ENCODE measurements around the gene PTCHD1. TPM values are rescaled to one million over a fixed set of nuclear protein-coding genes. Genes with fewer than 3 reads are reported as not detected.

Gene PTCHD1
- total RNA-seq, 1 experiment from 2014 or later: not detected

DNA sequence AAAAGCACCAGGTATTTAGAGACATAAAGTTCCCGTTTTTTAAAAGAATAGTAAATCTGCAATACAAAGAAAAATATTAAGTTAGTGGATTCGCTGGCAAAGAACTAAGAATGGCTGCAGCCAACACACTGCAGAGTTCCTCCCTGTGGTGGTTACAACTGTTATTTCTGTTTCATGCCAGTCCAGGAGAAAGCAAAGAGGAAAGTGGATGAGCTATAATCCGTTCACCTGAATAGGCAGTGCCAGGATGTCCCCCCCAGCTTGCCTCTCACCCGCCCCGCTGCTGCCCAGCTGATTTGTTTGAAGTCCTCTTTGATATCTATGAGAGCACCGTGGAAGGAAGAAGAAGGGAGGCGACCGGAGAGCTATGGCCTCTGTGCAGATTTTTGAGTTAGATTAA is 63.9 kb downstream of the PTCHD1 start:
- no peak for DNase-seq (ENCODE audit: low read depth)

DNA sequence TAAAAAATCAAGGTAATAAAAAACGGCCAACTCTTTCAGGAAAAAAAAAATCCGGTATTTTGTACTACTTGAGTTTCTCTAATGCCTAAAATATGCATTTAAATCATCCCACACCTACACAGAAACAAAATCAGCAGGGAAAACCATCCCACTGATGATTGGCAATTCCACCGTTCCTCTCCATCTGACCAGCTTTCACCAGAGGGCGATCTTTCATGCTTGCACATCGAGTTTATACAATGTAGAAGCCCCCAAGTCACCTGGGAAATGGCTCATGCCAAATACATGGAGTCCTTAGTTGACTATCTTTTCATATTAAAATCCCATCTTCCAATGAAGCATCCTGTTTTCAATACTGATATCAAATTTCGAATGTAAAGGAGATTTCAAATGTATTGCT is 69.2 kb downstream of the PTCHD1 start:
- DNase-seq (ENCODE audit: low read depth): no peak

DNA sequence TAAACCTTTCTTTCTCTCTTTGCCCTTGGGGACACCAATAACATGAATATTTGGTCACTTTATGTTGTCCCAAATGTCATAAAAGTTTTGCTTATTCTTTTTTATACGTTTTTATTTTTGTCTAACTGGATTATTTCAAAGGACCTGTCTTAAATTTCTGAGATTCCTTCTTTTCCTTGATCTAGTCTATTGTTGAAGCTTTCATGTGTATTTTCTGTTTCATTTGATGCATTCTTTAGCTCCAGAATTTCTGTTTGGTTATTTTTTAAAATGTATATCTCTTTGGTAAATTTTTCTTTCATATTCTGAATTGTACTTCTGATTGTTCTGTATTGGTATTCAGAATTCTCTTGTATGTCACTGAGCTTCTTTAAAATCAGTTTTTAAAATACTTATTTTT is 88.3 kb downstream of the PTCHD1 start:
- DNase-seq (ENCODE audit: low read depth): no peak

DNA sequence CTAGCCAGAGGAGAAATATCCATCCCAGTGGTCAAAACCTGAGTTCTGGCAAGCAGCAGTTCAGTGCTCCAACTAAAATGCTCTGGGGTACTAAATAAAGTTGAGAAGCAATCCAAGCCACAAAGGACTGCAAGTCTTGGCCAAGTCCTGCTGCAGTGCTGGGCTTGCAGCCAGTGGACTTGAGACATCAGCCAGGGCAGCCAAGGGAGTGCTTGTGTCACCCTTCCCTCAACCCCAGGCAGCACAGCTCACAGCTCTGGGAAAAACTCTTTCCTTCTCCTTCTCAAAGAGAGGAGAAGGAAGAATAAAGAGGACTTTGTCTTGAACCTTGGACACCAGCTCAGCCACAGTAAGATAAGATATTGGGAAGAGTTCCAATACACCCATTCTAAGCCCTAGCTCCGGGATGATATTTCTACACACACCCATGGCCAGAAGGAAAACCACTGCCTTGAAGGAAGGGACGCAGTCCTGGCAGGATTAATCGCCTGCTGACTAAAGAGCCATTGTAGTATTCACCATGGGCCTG is 99.8 kb downstream of the PTCHD1 start:
- DNase-seq (ENCODE audit: low read depth): peak; percentile 11

DNA sequence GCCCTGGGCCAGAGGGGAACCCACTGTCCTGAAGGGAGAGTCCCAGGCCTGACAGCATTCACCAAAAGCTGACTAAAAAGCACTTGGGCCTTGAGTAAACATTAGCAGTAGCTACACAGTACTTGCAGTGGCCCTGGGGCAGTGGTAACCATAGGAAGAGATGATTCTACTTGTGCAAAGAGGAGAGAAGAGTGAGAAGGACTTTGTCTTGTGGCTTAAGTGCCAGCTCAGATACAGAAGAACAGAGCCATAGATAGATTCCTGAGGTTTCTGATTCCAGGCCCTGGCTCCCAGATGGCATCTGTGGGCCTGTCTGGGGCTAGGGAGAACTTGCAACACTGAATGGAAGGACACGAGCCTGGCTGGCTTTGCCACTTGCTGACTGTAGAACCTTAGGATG is 100.5 kb downstream of the PTCHD1 start:
- no peak for DNase-seq (ENCODE audit: low read depth)

DNA sequence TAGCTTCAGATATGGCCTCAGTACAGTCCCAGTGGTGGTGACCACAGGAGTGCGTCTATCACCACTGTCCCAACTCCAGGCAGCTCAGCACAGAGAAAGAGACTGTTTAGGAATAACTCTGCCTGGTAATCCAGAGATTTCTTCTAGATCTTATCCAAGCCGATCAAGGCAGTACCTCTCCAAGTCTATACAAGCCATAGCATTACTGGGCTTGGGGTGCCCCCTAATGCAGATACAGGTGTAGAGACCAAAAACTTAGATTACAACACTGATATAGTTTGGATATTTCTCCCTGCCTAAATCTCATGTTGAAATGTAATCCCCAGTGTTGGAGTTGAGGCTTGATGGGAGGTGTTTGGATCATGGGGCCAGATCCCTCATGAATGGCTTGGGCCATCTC is 100.9 kb downstream of the PTCHD1 start:
- no peak for DNase-seq (ENCODE audit: low read depth)

DNA sequence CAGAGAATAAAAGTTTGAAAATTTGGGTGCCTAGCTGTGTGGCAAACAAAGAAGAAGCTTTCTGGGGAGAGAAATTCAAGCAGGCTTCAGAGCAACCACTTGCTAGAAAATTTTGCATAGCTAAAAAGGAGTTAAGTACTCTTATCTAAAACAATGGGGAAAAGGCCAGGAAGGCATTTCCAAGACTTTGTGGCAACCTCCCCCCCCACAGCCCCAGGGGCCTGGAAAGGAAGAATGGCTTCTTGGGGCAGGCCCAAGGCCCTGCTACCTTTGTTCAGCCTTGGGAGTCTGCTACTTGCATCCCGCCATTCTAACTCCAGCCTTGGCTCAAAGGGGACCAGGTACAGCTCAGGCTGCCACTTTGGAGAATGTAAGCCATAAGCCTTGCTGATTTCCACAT is 102.2 kb downstream of the PTCHD1 start:
- no peak for DNase-seq (ENCODE audit: low read depth)

DNA sequence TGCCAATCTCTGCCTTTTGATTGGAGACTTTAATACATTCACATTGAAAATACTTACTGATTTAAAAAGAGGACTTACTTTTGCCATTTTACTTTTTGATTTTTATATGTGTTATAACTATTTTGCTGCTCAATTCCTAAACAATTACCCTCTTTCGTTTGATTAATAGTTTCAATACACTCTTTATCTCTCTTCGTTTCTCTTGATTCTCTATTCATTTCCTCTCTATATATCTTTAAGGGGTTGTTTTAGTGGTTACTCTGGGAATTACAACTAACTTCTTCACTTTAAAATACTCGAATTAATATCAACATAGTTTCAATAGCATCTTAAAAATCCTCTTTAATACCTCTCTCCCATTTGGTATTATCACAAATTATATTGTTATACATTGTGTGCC is 116.6 kb downstream of the PTCHD1 start:
- no peak for DNase-seq (ENCODE audit: low read depth)

All from M059J (cell line).